Dedifferentiated amniotic fluid mesenchymal stem cell (primary cell): Measurements from ENCODE around the gene CASP14.
"Not testable (repeated sequence)": the region's sequence is repeated elsewhere in the genome, so short reads cannot be mapped to it uniquely, and the experiment has no call there.

ENCODE experiments used
- DNase-seq: peaks from one replicate; pipeline ENCODE4 v3.0.0-alpha.2; 2016; ENCODE audit errors: extremely low spot score

CASP14 gene

GRCh38 chr19:15048885-15049541 is at the start of gene CASP14:
CASP14 (plus strand) TSS chr19:15049480; CDS start chr19:15052252, 2,772 bp downstream.
- DNase-seq: no peak

GRCh38 chr19:15008308-15008707 is 41.0 kb upstream of the CASP14 start:
- DNase-seq: no peak

DNA sequence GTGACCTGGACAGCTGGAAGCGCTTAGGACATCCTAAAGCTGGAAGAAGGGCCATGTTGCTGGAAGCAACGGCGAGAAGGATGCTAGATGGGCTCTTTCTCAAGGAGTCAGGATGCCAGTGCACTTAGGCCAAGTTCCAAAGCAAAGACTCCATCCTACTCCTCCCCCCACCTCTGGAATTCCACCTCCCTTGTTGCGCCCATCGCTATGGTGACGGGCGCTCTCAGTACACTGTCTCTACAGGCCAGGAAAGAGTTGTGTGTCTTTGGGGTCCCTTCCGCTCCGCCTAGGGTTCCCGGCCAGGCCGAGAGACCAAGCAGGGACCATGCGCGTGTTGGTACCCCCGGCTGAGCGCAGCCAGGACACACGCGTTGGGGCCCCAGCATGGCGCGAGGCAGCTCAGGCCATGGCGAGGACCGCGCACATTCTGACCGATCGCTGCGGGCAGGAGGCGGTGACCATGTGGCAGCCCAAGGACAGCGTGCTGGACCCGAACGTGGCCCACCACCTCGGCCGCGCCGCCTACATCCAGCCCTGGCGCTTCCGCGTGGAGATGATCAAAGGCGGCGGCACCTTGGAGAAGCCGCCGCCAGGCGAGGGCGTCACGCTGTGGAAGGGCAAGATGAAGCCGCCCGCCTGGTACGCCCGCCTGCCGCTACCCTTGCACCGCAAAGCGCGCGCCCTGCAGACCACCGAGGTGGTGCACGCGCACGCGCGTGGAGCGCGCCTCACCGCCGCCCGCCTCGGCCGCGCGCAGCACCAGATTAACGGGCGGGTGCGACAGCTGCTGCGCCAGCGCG is 38.6 kb upstream of the CASP14 start:
- no peak for DNase-seq

- DNase-seq: no peak
Observed at GRCh38 chr19:15014579-15014978, 34.7 kb upstream of the CASP14 start.

GRCh38 chr19:15015946-15016542 is 33.2 kb upstream of the CASP14 start:
- no peak for DNase-seq

GRCh38 chr19:15018836-15019235 is 30.4 kb upstream of the CASP14 start:
- not testable (repeated sequence) for DNase-seq

DNA sequence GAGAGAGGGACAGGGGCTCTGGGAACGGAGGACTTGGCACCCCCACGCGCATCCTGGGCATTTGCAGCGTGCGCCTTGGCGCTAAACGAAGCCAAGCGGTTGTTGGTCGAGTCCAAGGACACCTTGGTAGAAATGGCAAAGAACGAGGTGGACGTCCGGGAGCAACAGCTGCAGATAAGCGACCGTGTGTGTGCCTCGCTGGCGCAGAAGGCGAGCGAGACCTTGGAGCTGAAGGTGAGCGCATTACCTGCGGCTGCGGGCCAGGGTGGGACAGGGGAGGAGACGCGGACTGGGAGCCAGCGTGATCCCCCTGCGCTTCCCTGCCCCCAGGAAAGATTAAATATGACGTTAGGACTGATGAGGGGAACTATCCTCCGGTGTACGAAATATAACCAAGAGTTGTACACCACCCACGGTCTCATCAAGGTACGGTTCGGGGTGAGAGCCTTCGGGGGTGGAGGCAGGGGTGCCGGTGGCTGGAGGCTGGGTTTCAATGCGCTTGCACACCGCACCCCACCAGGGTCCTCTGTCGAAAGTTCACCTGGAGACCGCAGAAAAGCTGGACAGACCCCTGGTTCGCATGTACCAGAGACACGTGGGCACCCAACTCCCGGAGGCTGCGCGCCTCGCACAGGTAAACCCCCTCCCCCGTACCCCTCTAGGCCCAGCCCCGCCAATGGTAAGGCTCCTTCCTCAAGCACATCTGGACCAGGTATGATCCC is 27.8 kb upstream of the CASP14 start:
- DNase-seq: no peak

- no peak for DNase-seq
Observed at GRCh38 chr19:15022752-15023151, 26.5 kb upstream of the CASP14 start.

DNA sequence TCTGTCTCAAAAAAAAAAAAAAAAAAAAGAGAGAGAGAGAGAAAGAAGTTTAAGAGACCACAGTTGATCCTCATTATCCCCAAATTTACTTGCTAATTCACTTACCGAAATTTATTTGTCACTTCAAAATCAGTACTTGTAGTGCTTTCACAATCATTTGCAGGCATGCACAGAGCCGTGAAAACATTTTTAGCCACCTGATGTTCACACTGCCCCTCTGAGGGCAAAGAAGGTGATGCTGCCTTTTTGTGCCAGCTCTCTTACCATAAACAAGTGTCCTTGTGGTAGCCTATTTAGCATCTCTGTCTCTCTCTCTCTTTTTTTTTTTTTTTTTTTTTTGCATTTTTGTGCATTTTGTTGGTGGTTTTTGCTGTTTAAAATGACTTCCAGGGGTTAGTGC is 24.1 kb upstream of the CASP14 start:
- DNase-seq: no peak

DNA sequence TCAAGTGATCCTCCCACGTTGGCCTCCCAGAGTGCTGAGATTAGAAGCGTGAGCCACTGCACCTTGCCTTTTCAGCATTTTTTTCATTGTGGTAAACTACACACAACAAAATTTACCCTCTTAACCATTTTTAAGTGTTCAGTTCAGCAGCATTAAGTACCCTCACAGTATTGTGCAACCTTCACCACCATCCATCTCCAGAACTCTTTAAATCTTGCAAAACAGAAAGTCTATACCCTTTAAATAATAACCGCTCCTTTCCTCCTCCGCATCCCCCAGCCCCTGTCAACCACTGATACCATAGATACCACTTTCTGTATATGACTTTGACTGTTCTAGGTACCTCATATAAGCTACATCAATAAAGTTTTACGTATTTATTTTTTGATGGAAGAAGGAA is 20.8 kb upstream of the CASP14 start:
- DNase-seq: no peak

- no peak for DNase-seq
Observed at GRCh38 chr19:15031675-15032074, 17.6 kb upstream of the CASP14 start.

GRCh38 chr19:15035795-15036311 is 13.4 kb upstream of the CASP14 start:
- no peak for DNase-seq

- no peak for DNase-seq
Observed at GRCh38 chr19:15037586-15037985, 11.7 kb upstream of the CASP14 start.

- no peak for DNase-seq
Observed at GRCh38 chr19:15038294-15038693, 11.0 kb upstream of the CASP14 start.

GRCh38 chr19:15042003-15042402 is 7.3 kb upstream of the CASP14 start:
- no peak for DNase-seq

DNA sequence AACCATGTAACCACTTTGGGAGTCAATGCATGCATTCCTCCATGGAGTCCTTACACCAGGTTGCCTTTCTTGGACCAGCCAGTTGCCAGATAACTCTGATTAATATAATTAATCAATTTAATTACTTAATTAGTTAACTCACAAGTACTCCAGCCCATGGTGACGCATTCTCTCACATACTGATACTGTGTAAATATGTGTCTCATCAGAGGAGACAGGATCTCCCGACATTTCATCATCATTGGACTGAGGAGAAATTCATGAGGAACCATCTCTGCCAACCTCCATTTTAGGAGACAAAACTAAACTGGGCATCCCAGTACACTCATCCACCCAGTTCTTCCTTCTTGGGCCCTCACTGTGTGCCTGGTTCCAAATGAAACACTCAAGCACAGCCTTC is 6.5 kb upstream of the CASP14 start:
- no peak for DNase-seq

DNA sequence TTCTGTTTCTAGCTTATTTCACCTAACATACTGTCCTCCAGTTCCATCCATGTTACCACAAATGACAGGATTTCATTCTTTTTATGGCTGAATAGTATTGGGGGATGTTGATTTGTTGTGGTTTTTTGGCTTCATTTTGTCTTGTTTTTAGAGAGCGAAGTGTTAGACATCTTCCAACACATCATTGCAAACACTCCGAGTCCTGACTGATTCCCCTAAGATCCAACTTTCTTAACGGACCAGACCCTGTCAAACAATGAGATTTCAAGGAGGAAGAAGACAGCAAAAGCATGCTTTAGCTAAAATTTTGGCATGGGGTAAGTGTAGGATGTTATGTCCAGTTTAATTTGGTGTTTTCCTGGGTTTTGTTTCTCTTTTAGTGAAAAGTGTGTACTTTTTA is 3.8 kb upstream of the CASP14 start:
- no peak for DNase-seq

- DNase-seq: no peak
Observed at GRCh38 chr19:15047680-15048079, 1.6 kb upstream of the CASP14 start.

GRCh38 chr19:15048128-15048527 is 1.2 kb upstream of the CASP14 start:
- no peak for DNase-seq

DNA sequence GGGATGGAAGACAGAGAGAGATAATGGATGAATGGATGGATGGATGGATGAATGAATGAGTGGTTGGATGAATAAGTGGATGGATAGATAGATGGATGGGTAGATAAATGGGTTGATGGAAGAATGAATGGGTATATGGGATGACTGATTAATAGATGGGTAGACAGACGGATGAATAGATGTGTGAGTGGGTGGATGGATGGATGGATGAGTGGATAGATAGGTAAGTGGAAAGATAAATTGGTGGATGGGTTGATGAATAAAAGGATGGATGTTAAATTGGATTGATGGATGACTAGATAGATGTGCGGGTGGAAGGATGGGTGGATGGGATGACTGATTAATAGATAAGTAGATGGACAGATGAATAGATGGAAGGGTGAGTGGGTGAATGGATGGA is 1.4 kb downstream of the CASP14 start:
- DNase-seq: no peak

GRCh38 chr19:15062036-15062435 is 12.8 kb downstream of the CASP14 start:
- no peak for DNase-seq

DNA sequence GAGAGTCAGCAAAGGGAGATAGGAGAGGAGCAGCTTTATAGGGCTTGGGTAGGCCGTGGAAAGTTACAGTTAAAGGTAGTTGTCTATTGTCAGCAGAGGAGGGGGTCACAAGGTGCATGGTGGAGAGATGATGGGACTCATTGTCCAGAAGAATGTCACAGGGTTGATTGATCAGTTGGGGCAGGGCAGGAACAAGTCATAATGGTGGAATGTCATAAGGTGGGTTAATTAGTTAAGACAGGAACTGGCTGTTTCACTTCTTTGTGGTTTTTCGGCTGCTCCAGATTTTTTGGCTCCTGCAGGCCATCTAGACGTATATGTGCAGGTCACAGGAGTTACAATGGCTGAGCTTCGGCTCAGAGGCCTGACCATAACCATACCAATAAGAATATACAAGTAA is 21.1 kb downstream of the CASP14 start:
- DNase-seq: not testable (repeated sequence)
